GM19455 (cell line): Measurements from ENCODE around the gene CALHM3.

Source experiments
- ATAC-seq: cut with Tn5 transposase; IDR thresholded peaks from one replicate; pipeline ENCODE4 v1.9.1; 2021; ENCODE audit not compliant: unreplicated experiment

CALHM3 gene

DNA sequence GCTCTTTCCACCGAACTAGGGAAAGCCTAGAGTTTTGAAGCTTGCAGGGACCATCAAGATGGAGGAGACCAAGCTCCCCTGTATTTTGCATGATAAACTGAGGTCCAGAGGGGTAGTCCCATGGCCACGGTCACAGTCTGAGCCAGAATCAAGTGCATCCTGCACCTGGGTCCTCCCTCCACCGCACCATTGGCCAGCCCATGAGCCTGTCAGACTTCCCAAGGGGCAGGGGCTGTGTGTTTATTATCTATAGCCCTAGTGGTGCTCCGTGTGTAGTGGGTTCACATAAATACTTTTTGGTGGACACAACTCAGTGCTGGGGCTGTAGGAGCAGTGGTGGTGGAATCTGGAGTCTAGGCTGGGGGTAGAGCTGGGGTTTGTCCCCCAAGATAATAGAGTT, 3.6 kb downstream of the CALHM3 start:
- no peak for ATAC-seq

DNA sequence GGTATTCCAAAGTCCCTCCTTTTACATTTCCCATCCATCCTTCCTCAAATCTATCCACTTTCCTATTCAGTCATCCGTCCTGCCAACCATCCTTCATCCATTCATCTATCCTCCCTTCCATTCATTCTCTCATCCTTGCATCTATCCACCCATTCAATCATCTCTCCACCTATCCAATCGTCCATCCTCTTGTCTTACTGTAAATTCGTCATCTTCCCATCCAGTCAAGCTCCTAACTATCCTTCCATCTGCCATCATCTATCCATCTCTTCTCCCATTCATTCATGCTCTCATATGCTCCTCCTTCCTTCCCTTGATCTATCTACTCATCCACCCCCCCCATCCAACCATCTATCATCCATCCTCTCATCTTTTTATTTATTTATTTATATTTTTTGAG, 5.0 kb downstream of the CALHM3 start:
- no peak for ATAC-seq

- no peak for ATAC-seq
These were observed 5.8 kb downstream of the CALHM3 start for GRCh38 chr10:103473261-103473671.

DNA sequence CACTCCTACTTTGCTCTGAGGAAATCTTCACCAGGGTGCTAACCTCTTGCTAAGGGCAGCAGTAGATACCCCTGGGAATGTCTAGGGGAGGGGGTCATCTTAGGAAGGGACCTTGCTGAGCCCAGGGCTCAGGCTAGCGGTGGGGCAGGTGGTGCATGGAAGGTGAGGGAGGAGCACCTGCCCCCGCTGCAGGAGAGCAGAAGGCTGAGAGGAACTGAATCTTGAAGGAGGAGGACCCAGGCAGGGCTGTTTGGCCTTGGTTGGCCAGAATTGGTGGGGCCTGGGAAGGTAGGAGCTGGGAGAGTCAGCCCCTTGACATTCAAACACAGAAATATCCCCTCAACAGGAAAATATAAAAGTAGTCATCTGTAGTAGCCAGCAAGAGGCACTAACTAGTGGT, 7.0 kb downstream of the CALHM3 start:
- peak; percentile 28 for ATAC-seq

GRCh38 chr10:103470761-103471653, 8.0 kb downstream of the CALHM3 start:
- peak; percentile 75 for ATAC-seq

DNA sequence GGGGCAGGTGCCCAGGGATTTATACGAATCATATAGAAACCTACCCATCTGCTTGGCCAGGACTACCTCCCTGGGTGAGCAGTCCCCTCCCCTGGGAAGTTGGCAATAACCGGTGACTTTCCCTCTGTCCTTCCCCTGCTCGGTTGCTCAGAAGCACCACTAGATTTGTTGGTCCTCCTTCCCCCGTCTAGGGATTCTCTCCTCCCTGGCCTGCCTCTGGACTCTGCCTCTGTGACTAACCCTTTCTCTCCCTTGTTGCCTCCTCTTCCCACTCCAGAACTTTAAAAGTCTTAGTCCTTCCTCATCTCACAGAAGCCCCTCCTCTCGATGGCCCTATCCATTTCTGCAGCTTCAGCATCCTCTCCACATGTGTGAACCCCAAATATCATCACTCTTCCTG, 9.8 kb downstream of the CALHM3 start:
- no peak for ATAC-seq

GRCh38 chr10:103467406-103467805, 11.6 kb downstream of the CALHM3 start:
- ATAC-seq = no peak

DNA sequence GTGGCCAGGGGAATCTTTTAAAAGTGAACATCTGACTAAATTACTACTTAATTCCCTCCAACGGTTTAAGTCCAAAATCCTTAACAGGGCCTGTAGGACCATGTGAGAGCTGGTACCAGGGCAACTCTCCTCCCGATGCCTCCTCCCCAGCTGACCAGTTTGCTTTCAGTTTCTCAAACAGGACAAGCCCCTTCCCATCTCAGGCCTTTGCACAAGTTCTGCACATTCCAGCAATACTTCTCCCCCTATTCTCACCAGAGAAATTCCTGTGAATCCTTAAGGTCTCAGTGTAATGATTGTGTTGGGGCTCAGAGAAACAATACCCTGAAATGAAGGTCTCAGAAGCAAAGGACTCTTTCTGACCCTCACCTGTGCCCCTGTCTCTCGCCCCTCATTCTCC, 12.3 kb downstream of the CALHM3 start:
- no peak for ATAC-seq

DNA sequence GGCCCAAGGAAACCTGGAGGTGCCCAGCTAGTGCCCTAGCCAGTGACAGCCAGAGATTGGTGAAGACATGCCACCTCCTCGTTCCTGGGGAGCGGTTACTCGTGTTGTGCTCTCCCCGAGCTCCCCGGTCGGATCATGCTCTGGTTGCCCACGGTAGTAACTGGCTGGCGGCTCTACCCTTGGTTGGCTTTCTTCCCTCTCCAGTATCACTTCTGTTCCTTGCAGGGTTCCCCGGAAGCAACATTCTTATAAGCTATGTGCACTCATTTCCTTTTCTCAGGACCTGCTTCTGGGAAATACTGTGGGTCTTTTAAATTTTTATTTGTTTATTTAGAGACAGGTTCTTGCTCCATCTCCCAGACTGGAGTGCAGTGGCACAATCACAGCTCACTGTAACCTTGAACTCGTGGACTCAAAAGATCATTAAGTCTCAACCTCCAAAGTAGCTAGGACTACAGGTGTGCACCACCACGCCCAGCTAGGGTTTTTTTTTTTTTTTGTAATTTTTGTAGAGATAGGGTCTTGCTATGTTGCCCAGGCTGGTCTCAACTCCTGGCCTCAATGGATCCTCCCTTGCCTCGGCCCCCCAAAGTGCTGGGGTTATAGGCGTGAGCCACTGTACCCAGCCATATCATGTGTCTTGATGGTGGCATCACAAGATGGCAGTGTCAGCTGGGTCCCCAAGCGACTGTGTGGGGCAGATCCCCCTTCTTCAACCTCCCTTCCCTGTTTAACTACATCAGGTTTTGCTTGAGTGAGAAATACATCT, 13.4 kb downstream of the CALHM3 start:
- no peak for ATAC-seq

DNA sequence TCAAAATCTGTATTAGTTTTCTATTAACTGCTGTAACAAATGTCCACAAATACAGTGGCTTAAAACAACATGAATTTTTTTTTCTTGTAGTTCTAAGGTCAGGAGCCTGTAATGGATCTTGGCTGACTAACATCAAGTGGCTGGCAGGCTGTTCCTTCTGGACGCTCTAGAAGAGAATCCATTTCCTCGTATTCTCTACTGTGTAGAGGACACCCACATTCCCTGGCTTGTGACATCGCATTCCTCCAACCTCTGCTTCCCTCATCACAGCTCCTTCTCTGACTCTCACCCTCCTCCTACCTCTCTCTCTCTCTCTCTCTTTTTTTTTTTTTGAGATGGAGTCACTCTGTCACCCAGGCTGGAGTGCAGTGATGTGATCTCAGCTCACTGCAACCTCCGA, 15.5 kb downstream of the CALHM3 start:
- no peak for ATAC-seq

DNA sequence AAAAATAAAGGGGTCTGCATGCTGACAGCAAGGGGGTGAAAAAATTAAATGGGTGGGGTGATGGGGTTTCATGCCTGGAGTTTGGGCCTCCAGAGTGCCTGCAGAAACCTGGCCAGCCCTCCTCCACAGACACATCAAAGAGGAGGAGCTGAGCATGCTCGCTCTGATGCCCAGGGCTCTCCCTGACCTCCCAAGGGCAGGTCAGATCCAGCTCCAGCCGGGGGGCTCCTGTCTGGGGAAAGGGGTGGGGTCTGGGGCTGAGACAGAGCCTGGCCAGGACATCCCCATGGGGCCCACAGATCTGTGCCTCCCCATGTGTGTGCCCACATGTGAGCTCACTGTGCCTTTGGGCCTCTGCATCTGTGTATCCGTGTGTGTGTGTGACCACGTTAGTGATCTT, 19.4 kb downstream of the CALHM3 start:
- ATAC-seq = no peak

DNA sequence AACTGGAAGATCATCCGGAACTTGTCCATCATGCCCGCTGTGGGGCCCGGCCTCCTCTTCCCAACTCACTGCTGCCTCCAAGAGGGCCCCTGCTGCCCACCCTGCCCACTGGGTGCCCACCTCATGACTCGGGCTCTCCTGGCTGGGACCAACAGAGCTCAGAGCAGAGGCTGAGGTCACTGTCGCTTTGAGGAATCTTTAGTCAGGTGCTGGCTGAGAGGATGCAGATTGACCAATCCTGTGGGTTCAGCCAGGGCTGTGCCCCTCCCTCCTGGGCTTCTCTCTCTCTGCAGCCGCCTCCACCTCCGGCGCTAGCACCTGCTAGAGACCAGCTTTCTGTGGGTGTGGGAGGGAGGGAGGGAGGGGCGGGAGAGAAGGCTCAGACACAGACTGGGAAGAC, 20.3 kb downstream of the CALHM3 start, which contains the start of gene CALHM1:
Gene CALHM1, minus strand, starts transcription at position 181 of the 400 bp plus-strand sequence. Its CDS starts 149 bp downstream, at position 32.
- ATAC-seq = peak; percentile 87

DNA sequence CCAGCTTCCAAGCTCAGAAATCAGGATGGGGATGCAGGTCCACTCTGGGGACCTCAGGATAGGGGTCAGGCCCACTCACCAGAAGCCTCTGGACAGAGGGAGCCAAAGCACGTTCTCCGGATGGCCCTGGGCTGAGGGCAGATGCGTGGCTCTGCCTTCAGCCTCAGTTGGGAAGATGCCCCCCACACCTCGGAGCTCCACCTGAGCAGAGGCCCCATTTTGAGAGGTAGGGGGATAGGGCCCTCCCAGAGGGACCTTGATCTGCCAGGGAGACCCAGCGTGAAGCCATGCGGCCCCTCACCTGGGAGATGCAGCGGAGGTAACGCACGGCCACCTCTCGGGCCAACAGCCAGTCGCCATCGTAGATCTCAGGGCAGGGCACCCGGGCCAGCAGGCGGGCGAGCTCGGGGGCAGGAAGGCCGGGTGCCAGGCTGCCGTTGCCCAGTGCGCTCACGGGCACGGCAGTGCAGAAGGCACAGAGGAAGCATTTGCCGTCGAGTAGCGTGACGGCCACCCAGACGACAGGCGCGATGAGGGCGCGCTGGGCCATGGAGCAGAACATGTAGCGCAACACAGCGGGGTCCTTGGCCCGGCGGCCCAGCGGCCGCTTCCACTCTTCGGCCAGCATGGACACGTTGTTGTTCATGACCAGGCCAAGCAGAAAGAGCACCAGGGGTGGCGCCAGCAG, 21.0 kb downstream of the CALHM3 start:
- ATAC-seq = no peak

DNA sequence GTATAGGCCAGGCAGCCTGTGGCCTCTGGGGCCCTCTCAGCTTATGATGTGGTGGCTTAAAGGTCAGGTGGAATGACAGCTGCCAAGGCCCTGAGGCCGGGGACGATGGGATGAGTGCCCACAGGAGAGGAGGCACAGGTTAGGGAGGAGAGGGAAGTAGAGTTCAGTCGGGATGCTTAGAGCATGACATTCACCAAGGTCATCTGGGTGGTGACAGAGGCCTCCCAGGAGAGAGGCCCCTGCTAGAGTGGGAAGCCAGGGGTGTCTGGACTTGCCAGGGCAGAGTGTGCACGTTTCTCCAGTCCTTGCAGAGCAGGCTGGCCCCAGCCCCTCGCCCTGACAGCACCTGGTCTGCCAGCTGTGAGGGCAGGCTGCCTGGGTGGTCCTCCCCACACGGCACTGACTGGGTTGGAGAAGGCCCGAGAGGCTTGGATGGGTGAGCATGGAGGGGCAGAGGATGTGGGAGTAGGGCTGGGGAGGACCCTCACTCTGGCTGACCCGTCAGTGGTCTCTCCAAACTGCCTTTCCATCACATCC, 21.8 kb downstream of the CALHM3 start:
- no peak for ATAC-seq

GRCh38 chr10:103456074-103456660, 22.9 kb downstream of the CALHM3 start:
- ATAC-seq = no peak

DNA sequence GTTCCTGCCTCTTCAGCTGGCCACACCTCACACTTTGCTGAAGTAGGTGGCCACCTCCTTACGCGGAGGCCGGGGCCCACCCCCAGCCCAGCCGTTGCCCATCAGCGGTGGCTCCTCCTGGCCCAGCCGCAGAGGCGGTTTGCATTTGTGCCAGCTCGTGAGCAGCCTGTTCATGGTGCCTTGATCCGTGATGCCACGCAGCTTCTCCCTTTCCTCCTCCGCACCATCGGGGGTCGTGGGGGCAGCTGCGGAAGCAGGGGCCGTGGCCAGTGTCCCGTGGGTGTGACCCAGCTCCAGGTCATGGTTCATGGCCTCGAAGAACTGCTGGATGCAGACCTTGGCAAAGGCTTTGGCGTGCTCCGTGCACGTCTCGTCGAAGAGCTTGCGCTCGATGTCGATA, 23.8 kb downstream of the CALHM3 start:
- ATAC-seq = no peak

DNA sequence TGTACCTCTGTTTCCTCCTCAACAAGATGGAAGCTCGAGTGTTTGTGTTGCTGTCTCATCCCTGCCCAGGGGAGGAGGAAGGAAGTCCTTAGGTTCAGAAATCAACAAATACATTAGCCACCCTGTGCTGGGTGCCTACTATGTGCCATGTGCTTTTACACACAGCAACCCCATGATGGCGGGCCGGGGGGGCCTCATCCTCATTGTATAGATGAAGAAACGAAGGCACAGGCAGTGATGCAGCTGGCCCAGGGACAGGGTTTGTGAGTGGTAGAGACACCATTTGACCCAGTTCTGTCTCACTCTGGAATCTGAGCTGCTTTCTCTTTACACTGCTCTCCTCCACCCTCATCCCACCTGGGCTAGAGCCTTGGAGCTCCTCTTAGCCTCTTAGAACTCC, 25.0 kb downstream of the CALHM3 start:
- no peak for ATAC-seq

DNA sequence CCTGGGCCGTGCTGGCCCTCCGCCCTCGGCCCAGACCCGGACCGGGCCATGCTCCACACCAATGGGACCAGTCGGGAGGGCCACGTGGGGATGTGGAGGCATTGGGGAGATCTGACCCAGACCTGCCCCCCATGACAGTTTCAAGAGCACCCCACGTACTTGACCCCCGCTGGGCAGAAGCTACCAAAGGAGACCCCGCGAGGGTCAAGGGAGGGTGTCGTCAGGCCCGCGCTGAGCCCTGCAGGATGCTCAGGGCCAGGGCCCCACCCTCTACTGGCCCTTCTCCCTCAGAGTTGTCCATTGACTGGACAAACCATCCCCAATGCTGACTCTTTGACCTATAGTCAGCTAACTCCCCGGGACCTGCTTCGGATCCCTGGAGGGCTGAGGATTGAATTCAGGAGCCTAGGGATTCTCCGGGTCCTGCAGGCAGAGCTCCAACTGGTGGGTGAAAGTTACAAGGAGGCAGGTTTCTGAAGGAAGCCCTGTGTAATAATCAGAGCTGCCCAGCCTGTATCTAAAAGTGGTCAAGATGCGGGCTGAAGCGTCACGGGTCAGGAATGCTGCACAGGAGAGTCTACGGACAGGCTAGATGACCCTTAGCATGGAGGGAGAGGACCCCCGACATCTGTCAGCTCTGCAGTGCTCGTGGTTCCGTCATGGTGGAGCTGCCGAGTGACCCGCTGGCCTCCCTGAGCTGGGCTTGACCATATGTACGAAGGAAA, 26.4 kb downstream of the CALHM3 start:
- ATAC-seq = no peak

DNA sequence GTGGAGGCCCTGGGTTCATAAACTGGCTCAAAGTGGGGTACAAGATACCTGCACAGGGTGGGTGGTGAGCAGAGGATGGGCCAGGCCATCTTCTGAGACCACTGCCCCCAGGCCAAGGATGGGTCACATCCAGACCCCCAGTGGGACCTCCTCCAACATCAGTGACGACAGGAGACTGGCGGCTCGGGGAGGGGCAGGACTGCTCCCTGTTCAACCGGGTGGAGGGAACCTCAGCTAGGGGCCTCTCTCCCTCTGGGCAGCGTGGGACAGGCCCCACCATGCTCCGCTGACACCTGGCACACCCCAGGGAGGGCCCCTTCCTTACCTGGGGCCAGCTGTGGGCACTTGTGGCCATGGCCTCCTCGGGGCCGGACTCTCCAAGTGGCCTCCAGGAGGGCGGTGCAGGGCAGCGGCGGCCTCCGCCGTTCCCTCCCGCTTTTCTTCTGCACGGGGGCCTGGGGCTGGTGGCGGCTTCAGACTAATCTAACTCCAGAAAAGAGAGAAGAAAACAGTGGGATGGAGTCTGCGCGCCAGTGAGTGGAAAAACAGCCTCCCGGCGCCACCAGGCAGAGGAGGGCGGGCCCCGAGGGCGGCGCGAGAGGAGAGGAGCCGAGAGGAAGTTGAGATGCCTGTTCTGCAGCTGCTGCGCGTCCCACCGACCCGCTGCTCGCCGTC, 27.1 kb downstream of the CALHM3 start, which contains the start of gene CALHM2:
Gene CALHM2, minus strand, starts transcription at position 540 of the 675 bp plus-strand sequence. CDS start 2,429 bp downstream, outside the sequence.
- peak; percentile 75 for ATAC-seq
